GM12892 (cell line): ENCODE measurements around the gene TMEM9.

Experiments
- POLR2A ChIP-seq: IDR thresholded peaks from 2 replicates; pipeline ENCODE4 v1.6.1; 2011; ENCODE audit warnings: low read depth, low read length, control low read depth
- POLR2AphosphoS5 ChIP-seq: IDR thresholded peaks from 2 replicates; pipeline ENCODE4 v1.6.1; 2011; ENCODE audit warnings: low read depth, low read length, control low read depth

GRCh38 chr1:201105688-201106087 is 48.6 kb downstream of the TMEM9 start:
- TF ChIP-seq POLR2A (no peak), POLR2AphosphoS5 (no peak)
